Measurements from ENCODE around the gene CDH23.

CDH23 gene

DNA sequence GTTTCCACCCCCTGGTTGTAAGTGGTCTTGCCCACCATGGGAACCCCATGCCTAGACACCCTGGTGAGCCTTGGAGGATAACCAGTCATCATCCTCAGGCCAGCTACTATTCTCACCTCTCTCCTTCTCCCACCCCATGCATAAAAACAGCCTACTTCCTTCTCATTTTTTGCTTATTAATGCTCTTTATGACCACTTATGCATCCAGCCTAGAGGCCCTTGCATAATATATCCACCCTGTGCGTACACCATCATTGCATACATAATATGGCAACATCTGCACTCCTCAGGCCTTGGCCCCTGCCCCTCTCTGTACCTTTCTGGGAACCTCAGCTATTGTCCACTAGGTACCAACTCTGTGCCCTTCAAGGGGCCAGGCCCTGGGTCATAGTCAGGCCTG lies 91.0 kb downstream of the CDH23 start:
- no peak for DNase-seq
- in situ Hi-C loops (cut with HindIII; ENCODE audit: low pct_ligation_motif_present, low pct_unique_long_range_greater_than_20kb, low sequenced_read_pairs), result no loop called here

DNA sequence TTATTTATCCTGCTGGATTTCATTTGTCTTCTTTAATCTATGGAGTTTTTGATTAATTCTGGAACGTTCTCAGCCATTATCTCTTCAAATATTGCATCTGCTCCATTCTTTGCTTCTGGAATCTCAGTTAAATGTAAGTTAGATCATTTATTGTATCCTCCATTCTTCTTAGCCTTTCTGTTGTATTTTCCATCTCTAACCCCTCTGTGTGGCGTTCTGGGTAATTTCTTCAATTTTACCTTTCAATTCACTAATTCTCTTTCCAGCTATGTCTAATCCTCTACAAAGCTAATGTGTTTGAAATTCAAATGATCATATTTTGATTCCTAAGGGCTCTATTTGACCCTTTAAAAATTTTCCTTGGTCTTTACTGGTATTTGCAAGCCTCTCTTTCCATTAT lies 92.4 kb downstream of the CDH23 start:
- in situ Hi-C loops (cut with HindIII; ENCODE audit: low pct_ligation_motif_present, low pct_unique_long_range_greater_than_20kb, low sequenced_read_pairs), result no loop called here
- no peak for DNase-seq

DNA sequence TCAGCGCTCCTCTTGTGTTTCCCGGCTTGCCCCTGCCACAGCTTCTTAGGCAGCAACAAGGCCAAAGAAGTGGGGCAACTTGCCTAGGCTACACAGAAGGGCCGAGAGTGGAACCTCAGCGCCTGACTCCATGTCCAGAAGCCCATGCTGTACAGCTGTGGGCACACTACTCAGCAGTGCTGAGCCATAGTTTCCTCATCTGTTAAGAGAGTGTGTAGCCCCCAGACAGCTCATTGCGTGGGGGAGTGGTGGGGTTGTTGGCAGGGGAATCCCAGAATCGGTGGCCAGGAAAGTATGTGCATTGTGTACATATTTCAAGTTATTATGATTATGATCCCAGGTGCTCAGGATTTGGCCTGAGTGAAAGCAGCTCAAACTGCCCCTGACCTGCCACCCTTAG lies 96.2 kb downstream of the CDH23 start:
- in situ Hi-C loops (cut with HindIII; ENCODE audit: low pct_ligation_motif_present, low pct_unique_long_range_greater_than_20kb, low sequenced_read_pairs), result no loop called here
- DNase-seq, result no peak

DNA sequence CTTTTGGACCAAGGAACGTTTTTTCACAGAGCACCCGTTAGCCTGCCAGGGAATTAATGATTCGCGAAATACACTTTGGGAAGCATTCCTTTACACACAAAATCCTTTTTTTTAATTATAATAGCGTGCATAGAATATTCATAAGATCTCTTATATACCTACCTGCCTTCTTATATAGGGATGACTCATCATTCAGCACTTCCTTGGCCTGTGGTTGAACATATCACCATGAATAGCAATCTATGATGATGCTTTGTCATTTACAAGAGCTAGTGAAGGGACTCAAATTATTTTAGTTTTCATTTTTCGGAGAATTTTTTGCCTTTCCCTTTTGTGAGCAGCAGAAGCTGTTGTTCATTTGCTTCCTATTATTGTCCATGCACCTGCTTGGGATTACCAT lies 97.0 kb downstream of the CDH23 start:
- DNase-seq, result no peak
- in situ Hi-C loops (cut with HindIII; ENCODE audit: low pct_ligation_motif_present, low pct_unique_long_range_greater_than_20kb, low sequenced_read_pairs), result no loop called here

DNA sequence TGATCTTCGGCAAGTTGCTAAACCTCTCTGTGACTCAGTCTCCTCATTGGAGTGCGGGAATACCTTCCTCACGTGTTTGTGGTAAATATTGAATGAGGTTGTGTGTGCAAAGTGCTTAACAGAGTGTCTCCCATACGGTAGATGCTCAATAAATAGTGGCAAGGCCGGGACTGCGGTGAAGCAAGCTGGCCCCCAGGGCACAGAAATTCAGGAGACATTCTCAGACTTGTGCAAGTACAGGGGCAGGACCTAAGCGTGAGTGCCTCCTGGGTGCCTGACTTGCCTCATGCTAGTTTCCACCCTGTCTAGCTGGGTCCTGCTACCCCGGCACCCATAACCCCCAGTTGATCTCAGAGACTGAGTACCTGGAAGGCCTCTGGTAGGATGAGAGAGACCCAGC lies 97.8 kb downstream of the CDH23 start:
- no peak for DNase-seq
- in situ Hi-C loops (cut with HindIII; ENCODE audit: low pct_ligation_motif_present, low pct_unique_long_range_greater_than_20kb, low sequenced_read_pairs), result no loop called here

DNA sequence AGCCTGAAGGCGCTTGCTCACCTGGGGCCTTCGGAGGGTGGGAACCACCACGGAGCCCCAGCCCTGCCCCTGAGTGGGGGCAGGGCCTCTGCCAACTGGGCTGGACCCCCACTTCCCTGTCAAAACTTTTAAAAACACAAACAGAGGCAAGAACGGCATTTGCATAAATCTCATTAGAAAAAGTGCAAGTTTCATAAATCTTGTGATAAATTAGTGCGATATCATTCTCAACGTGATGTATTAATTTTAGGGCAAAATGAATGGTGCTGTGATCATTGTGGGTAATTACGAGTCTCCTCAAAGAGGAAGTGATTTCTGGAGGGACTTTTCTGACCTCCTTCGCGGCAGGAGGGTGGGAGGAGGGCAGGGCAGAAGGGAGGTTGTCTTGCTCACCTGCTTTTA lies 98.3 kb downstream of the CDH23 start:
- no peak for DNase-seq
- in situ Hi-C loops (cut with HindIII; ENCODE audit: low pct_ligation_motif_present, low pct_unique_long_range_greater_than_20kb, low sequenced_read_pairs), result no loop called here

DNA sequence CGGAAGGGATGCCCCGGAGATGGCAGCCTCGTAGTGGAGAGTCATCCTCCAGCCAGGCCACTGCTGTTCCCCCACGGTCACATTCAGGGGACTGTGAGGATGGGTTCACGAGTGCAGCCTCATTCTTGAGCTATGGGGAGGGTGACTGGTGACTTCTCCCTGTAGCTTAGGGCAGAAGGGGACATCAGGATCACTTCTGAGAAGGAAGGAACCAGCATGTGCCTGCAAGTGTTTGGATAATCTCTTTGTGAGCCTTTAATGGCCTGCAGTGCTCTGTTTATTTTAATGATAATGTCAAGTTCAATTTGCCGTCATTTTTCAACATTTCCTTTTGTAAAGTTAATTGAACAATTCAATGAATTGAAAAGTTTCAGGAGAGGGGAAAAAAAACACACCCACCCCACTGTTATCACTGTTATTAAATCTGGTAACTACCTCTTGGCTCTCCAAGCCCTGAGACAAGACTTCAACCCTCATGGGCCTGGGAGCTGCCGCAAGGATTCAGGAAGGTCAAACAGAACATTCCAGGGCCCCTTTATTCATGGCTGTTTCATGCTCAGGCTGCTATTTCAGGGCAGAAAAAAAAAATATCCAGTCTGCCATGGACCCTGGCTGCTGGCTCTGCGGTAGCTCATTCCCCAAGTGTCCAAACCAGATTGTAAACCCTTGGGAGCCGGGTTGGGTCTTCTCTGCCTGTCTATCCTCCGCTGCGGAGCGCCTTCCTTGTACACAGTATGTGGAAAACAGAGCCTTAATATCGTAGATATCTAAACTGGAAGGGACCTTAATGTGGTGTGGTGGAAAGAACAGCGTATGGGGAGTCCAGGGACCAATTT lies 100.4 kb downstream of the CDH23 start:
- DNase-seq, result no peak
- in situ Hi-C loops (cut with HindIII; ENCODE audit: low pct_ligation_motif_present, low pct_unique_long_range_greater_than_20kb, low sequenced_read_pairs), result no loop called here

DNA sequence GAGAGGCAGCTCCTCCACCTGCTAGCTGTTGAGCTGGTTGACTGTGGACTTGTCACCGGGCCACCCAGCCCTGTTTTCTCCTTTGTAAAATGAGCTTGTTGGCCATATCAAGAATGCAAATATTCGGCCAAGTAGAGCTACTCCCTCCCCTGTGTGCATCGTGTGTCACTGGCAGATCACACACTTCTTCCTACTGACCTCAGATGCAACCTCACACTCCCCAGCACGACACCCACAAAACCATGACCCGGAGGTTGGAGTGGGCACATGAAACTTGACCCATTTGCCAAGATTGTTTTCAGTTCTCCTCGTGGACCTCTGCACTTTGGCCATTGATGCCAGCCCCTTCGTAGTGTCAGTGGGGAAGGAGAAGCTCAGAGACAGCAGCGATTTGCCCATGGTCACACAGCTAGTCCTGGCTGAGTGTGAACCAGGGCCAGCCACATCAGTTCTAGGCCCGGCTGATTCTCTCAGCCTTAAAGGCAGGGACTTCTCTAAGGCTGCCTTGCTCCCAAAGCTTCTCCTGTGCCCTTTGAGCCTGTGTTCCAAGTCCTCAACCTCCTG lies 101.1 kb downstream of the CDH23 start:
- no peak for DNase-seq
- in situ Hi-C loops (cut with HindIII; ENCODE audit: low pct_ligation_motif_present, low pct_unique_long_range_greater_than_20kb, low sequenced_read_pairs), result no loop called here

DNA sequence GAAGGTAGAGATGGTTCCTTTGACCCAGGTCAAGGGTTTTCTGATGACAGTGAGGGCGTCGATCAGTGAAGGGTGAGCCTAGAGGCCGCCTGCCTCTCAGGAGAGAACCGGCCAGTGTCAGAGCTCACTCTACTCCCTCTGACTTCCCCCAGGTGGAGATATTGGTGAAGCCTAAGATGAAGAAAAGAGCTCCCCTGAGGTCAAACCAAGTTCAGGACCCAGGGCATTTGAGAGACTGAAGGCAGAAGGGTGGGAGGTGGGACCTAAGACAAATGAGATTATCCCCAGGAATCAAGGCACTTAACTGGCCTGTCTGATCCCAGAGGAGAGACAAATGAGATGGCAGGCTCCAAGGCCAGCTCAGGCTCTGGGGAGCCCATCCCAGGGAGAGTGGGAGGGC lies 104.7 kb downstream of the CDH23 start:
- in situ Hi-C loops (cut with HindIII; ENCODE audit: low pct_ligation_motif_present, low pct_unique_long_range_greater_than_20kb, low sequenced_read_pairs), result no loop called here
- no peak for DNase-seq

DNA sequence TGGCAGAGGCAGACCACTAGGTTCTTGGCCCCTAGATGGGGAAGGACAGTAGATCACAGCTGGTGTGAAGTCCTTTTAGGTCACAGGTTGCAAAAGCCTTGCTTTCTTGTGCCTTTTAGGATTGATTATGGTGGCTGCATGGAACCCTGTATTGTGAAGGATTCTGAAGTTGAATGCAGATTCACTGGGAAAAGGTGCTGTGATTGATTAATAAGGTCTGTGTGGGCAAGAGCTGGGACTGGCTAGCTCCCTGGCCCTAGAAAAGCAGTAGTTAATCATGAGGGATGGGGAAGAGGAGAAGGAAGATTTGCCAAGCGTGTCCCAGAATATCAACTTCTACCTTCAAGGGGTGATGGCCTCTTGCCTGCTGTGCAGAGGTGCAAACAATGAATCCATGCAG lies 105.5 kb downstream of the CDH23 start:
- in situ Hi-C loops (cut with HindIII; ENCODE audit: low pct_ligation_motif_present, low pct_unique_long_range_greater_than_20kb, low sequenced_read_pairs), result no loop called here
- DNase-seq, result no peak

DNA sequence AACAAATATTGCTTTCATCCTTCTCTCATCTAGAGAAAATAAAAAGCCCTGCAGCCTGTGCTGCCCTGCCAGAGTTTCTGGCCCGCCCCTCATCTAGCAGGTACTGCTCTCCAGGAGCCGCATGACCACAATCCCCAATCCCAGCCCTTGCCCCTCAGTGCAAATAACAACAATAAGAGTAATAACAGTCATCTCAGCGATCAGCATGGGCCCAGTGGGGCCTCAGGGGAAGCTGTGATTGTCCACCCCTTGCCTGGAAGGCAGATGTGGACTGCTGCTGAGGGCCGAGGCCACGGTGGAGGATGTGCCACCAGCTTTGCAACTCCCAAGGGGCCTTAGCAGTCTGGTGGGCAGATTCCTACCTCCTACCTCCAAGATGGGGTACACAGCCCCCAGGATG lies 106.1 kb downstream of the CDH23 start:
- in situ Hi-C loops (cut with HindIII; ENCODE audit: low pct_ligation_motif_present, low pct_unique_long_range_greater_than_20kb, low sequenced_read_pairs), result no loop called here
- no peak for DNase-seq

DNA sequence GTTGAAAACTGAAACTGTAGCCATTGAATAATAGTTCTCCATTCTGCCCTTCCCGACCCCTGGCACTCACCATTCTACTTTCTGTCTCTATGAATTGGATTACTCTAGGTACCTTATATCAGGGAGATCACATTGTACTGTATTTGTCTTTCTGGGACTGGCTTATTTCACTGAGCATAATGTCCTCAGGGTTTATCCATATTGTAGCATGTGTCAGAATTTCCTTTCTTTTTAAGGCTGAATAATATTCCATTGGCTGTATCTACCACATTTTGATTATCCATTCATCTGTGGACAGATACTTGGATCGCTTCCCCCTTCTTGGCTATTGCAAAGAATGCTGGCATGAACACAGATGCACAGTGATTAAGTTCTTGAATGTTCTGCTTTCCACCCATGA lies 107.4 kb downstream of the CDH23 start:
- no peak for DNase-seq
- in situ Hi-C loops (cut with HindIII; ENCODE audit: low pct_ligation_motif_present, low pct_unique_long_range_greater_than_20kb, low sequenced_read_pairs), result no loop called here

DNA sequence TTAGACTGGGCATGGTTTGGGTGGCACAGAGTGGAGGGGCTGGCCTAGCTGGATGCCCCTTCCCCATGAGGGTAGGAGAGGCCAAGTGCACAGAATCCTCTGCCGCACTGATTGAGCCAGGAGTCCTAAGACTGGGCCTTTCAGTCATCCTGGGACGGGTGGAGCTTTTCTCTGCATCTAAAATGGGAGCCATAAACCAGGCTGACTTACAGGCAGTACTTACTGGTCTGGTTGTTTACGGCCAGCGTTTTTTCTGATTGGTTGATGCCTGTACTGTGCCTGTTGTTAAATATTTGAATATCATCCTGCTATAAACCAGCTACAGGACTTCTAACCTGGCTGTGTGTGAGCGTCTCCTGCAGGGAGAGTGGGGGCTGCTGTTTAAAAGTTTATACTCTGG lies 107.8 kb downstream of the CDH23 start:
- in situ Hi-C loops (cut with HindIII; ENCODE audit: low pct_ligation_motif_present, low pct_unique_long_range_greater_than_20kb, low sequenced_read_pairs), result no loop called here
- no peak for DNase-seq

DNA sequence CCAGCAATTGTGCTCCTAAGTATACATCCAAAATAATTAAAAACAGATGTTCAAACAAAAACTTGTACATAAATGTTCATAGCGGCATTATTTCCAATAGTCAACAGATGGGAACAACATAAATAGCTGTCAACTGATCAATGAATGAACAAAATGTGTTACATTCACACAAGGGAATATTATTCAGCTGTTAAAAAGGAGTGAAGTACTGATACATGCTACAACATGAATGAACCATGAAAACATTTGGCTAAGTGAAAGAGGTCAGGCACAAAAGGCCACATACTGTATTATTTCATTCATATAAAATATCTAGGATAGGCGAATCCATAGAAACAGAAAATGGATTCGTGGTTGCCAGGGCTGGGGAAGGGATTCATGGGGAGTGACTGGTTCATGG lies 109.1 kb downstream of the CDH23 start:
- no peak for DNase-seq
- in situ Hi-C loops (cut with HindIII; ENCODE audit: low pct_ligation_motif_present, low pct_unique_long_range_greater_than_20kb, low sequenced_read_pairs), result no loop called here

DNA sequence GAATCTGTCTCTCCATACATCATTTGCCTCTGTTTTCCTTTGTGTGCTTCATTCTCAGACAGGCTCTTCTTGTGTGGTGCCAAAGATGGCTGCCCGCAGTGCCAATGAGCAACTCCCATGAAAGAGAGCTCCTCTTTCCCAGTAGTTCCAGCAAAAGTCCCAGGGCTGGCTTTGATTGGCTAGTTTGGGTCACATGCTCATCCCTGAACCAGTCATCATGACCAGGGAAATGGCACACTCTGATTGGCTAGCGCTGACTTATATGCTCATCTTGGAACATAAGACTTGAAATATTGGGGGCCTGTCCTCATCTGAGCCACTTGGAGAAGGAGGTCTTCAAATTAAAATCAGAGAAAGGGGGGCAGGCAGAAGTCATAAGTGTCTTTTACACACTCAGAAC lies 112.7 kb downstream of the CDH23 start:
- in situ Hi-C loops (cut with HindIII; ENCODE audit: low pct_ligation_motif_present, low pct_unique_long_range_greater_than_20kb, low sequenced_read_pairs), result no loop called here
- no peak for DNase-seq

DNA sequence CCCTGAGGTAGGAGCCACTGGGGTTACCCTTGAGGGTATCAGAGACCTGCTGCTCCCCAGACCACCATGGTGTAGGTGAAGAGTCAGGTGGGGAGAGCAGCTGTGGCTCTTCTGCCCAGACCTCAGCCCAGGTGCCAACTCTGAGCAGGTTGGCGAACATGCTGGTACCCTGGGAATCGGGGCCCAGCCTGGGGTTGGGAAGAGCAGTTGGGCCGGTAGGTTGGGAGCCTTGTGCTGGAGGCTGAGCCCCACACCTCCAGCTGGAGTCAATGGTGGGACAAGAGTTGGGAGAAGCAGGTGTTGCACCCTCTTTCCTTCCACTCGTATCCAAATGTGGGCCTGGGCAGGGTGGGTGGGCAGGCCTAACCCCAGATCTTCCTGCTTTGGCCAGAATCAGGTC lies 114.5 kb downstream of the CDH23 start:
- no peak for DNase-seq
- in situ Hi-C loops (cut with HindIII; ENCODE audit: low pct_ligation_motif_present, low pct_unique_long_range_greater_than_20kb, low sequenced_read_pairs), result no loop called here

DNA sequence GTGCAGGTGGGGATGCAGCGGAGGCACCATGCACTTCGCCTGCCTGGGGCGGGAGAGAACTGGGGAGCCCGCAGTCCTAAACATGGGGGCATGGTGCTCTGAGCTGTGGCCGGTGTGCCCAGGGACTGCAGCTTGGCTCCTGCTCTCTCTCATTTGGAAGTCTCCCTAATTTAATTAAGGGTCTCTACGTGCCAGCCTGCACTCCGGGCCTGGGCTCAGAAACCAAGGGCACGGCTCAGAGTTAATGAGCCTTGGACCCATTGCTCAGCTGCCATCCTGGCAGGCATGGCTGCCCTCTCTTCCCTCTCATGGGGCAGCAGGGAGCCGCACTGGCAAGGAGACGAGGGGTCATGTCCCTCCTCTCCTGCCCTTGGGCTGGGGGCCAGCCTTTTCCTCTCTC lies 115.6 kb downstream of the CDH23 start:
- in situ Hi-C loops (cut with HindIII; ENCODE audit: low pct_ligation_motif_present, low pct_unique_long_range_greater_than_20kb, low sequenced_read_pairs), result no loop called here
- no peak for DNase-seq

DNA sequence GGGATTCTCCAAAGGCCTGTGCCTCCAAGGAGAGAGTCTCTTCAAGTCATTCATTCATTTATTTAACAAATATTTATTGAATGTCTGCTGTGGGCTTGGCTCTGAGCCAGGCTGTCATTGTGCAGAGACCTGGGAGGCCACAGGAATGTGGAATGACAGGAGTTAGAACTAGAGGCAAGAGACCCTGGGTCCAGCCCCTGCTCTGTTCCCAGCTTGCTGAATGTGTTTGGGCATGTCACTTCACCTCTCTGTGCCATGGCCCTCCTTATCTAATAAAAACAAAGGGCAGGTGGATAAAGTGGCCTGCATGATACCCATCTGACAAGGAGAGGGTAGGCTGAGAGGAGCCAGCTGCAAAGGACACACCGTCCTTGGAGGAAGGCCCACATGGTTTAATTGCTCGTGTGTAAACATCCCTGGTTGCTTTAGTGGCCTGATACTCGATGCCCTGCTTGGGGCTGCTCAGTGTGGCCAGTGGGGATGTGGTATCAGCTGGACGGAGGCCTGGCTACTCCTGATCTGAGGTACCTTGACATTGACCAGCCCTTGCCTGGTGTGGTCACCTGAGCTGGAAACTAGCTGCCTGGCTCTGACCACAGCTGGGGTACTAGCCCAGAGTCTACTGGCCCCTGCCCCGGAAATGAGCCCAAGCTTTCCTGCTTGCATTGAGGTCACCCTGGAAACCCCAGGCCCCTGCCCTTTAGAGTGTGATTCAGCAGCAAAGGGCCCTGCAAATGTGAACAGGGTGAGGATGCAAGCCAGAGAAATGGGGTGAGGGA lies 116.2 kb downstream of the CDH23 start:
- in situ Hi-C loops (cut with HindIII; ENCODE audit: low pct_ligation_motif_present, low pct_unique_long_range_greater_than_20kb, low sequenced_read_pairs), result no loop called here
- no peak for DNase-seq

DNA sequence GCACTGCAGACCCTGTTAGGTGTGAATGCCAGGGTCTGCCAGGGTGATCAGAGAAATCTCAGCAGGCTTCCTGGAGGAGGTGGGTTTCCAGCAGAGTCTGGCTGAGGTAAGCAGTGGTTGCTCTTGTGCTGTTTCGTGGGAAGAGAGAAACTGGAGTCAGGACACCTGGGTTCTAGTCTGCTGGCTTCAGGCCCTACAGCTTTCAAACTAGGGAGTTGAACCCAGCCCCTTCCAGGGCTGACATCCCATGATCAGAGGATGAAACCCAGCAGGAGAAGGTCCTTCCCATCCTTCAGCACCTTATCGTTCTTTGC lies 116.8 kb downstream of the CDH23 start:
- DNase-seq, result no peak
- in situ Hi-C loops (cut with HindIII; ENCODE audit: low pct_ligation_motif_present, low pct_unique_long_range_greater_than_20kb, low sequenced_read_pairs), result no loop called here

DNA sequence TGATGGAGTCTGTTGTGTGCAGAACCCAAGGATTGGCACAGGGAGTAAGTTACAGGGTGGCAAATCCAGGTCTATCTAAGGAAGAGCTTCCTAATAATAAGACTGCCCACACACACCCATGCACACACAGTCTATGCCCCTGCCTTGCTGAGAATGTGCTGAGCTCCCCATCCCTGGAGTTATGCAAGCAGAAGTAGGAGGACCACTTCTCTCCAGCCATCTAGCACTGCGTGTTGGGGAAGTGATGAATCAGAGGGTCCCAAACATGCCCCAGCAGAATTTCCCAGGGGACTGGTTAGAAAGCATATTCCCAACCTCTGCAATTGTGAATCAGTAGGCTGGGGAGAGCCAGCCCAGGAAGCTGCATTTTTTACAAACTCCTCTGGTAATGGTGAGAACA lies 117.2 kb downstream of the CDH23 start:
- no peak for DNase-seq
- in situ Hi-C loops (cut with HindIII; ENCODE audit: low pct_ligation_motif_present, low pct_unique_long_range_greater_than_20kb, low sequenced_read_pairs), result no loop called here

All from ACHN (cell line).